Tibial artery (tissue), 4 donors: Measurements from ENCODE around the gene DNAL4.
A peak's percentile ranks its signal among the peaks of the same experiment; 100 is the strongest.

ENCODE experiments used
- DNase-seq, 2 donors: peaks; one replicate each; pipeline ENCODE4 v3.0.0-alpha.2; 2019
- H3K27ac ChIP-seq, 2 donors: fragments of 200-600 bp; sonication (generic) in 1 of 2; 1 replicate in 1 of 2; 2 replicates in 1 of 2; pipeline ENCODE4 v1.5.1; 2018 to 2019; ENCODE audit warnings: mild to moderate bottlenecking in 1 of 2
- H3K27me3 ChIP-seq, 2 donors: fragments of 200-600 bp; sonication (generic) in 1 of 2; one replicate each; pipeline versions ENCODE4 v1.5.1 to v1.6.0; 2016 to 2019
- H3K36me3 ChIP-seq, 3 donors: fragments of 200-600 bp; sonication (generic) in 2 of 3; one replicate each; pipeline ENCODE4 v1.5.1; 2016 to 2019; ENCODE audit warnings: mild to moderate bottlenecking in 2 of 3
- H3K4me1 ChIP-seq, 4 donors: fragments of 200-600 bp; sonication (generic) in 2 of 4; 1 replicate in 3 of 4; 2 replicates in 1 of 4; pipeline ENCODE4 v1.5.1; 2016 to 2019
- H3K4me3 ChIP-seq, 2 donors: fragments of 200-600 bp; sonication (generic) in 1 of 2; 1 replicate in 1 of 2; 2 replicates in 1 of 2; pipeline ENCODE4 v1.5.1; 2018 to 2019; ENCODE audit warnings: mild to moderate bottlenecking in 2 of 2
- H3K9me3 ChIP-seq, 3 donors: fragments of 200-600 bp; sonication (generic) in 1 of 3; one replicate each; pipeline ENCODE4 v1.5.1; 2016 to 2019
- CTCF ChIP-seq, 2 experiments: fragments of 200-600 bp in 1 of 2; fragments of 450-650 bp in 1 of 2; IDR thresholded peaks; one replicate each; pipeline ENCODE4 v1.5.1; 2017 to 2019; ENCODE audit warnings: antibody characterized with exemption in 2 of 2, mild to moderate bottlenecking in 1 of 2, moderate library complexity in 1 of 2
- intact Hi-C: fragments of 100-400 bp; cut with DNase I; formaldehyde crosslinking; loops from one replicate; pipeline ENCODE4 v1.15.0; 2023; ENCODE audit warnings: low total_unique reads

Gene DNAL4

GRCh38 chr22:38784856-38785255 lies 9.1 kb downstream of the DNAL4 start:
- Histone ChIP-seq H3K27me3 (no peaks in the 10 kb centered on the region), H3K4me3 (no peak overlapping the region), H3K9me3 (no peaks in the 10 kb centered on the region), H3K4me1 (peaks cover 0 to 50% (median 18%) of the 10 kb centered on the region in 4 donors), H3K36me3 (peaks cover under 1 to 25% (median 18%) of the 10 kb centered on the region in 3 donors), H3K27ac (no peak overlapping the region)
- no peak for TF ChIP-seq CTCF (IDR thresholded peaks at IDR 0.05)
- DNase-seq, result no peak
- intact Hi-C loops, result no loop called here

GRCh38 chr22:38784035-38784434 lies 9.9 kb downstream of the DNAL4 start:
- intact Hi-C loops, result no loop called here
- H3K27ac ChIP-seq, result no peak overlapping the region
- H3K4me1 ChIP-seq, result peaks cover 0 to 44% (median 16%) of the 10 kb centered on the region in 4 donors
- peaks cover 9 to 30% (median 24%) of the 10 kb centered on the region in 3 donors for H3K36me3 ChIP-seq
- no peaks in the 10 kb centered on the region for H3K27me3 ChIP-seq
- TF ChIP-seq CTCF (IDR thresholded peaks at IDR 0.05), result no peak
- DNase-seq, result no peak
- no peak overlapping the region for H3K4me3 ChIP-seq
- H3K9me3 ChIP-seq, result no peaks in the 10 kb centered on the region

GRCh38 chr22:38783095-38783615 lies 10.8 kb downstream of the DNAL4 start:
- no peak for DNase-seq
- intact Hi-C loops, result no loop called here
- no peaks in the 10 kb centered on the region for H3K27me3 ChIP-seq
- TF ChIP-seq CTCF (IDR thresholded peaks at IDR 0.05), result no peak
- H3K9me3 ChIP-seq, result no peaks in the 10 kb centered on the region
- H3K4me3 ChIP-seq, result no peak overlapping the region
- H3K27ac ChIP-seq, result peak overlapping the region in 1 of 2 donors; percentile 26
- peaks cover 16 to 38% (median 26%) of the 10 kb centered on the region in 3 donors for H3K36me3 ChIP-seq
- H3K4me1 ChIP-seq, result peaks cover 0 to 37% (median 9%) of the 10 kb centered on the region in 4 donors

- Histone ChIP-seq H3K27me3 (no peaks in the 10 kb centered on the region), H3K4me3 (no peak overlapping the region), H3K27ac (peak overlapping the region in 1 of 2 donors; percentile 26), H3K9me3 (no peaks in the 10 kb centered on the region), H3K36me3 (peaks cover 19 to 42% (median 26%) of the 10 kb centered on the region in 3 donors), H3K4me1 (peaks cover 0 to 31% (median 3%) of the 10 kb centered on the region in 4 donors)
- intact Hi-C loops, result no loop called here
- DNase-seq, result no peak
- TF ChIP-seq CTCF (IDR thresholded peaks at IDR 0.05), result no peak
Observed at GRCh38 chr22:38782402-38783094, 11.4 kb downstream of the DNAL4 start.

GRCh38 chr22:38781033-38781432 lies 12.9 kb downstream of the DNAL4 start:
- H3K4me3 ChIP-seq, result no peak overlapping the region
- peaks cover 19 to 48% (median 26%) of the 10 kb centered on the region in 3 donors for H3K36me3 ChIP-seq
- peak in 1 of 2 donors; percentile 44 for DNase-seq
- H3K4me1 ChIP-seq, result peaks cover 0 to 17% (median 3%) of the 10 kb centered on the region in 4 donors
- H3K27ac ChIP-seq, result no peak overlapping the region
- H3K27me3 ChIP-seq, result no peaks in the 10 kb centered on the region
- no peaks in the 10 kb centered on the region for H3K9me3 ChIP-seq
- TF ChIP-seq CTCF (IDR thresholded peaks at IDR 0.05), result no peak
- intact Hi-C loops, result no loop called here
